Progenitor cell of endocrine pancreas (in vitro differentiated cells): ENCODE measurements around the gene AKAP1. TPM values are rescaled to one million over a fixed set of nuclear protein-coding genes. Genes with fewer than 3 reads are reported as not detected.

Experiments used
- DNase-seq: peaks from one replicate; pipeline ENCODE4 v3.0.0; 2021; ENCODE audit warnings: low spot score; ENCODE audit not compliant: unreplicated experiment
- H3K27ac Mint-ChIP-seq: 2 replicates; pipeline ENCODE4 v1.8.0; 2021; ENCODE audit warnings: mild to moderate bottlenecking, moderate library complexity, mixed read lengths
- H3K27me3 Mint-ChIP-seq: 2 replicates; pipeline ENCODE4 v1.8.0; 2021; ENCODE audit warnings: mixed read lengths
- H3K36me3 Mint-ChIP-seq: 2 replicates; pipeline ENCODE4 v1.8.0; 2022; ENCODE audit warnings: mixed read lengths; ENCODE audit not compliant: insufficient read depth
- H3K4me1 Mint-ChIP-seq: 2 replicates; pipeline ENCODE4 v1.8.0; 2021; ENCODE audit warnings: low read depth, mixed read lengths
- H3K4me3 Mint-ChIP-seq: 2 replicates; pipeline ENCODE4 v1.8.0; 2021; ENCODE audit warnings: low read depth, mild to moderate bottlenecking, moderate library complexity, mixed read lengths
- H3K9me3 Mint-ChIP-seq: 2 replicates; pipeline ENCODE4 v1.8.0; 2021; ENCODE audit warnings: low read depth, mixed read lengths
- CTCF ChIP-seq: fragments of 200-600 bp; sonication (generic); IDR thresholded peaks from one replicate; pipeline ENCODE4 v1.5.0; 2021; ENCODE audit warnings: antibody characterized with exemption, mild to moderate bottlenecking; ENCODE audit not compliant: unreplicated experiment
- total RNA-seq: library from RNA; stranded (reverse); gene quantifications from 2 replicates; pipeline ENCODE4 v1.2.1, GENCODE V29; 2021

The AKAP1 gene
- total RNA-seq, 1 donor from 2014 or later: 63.3 TPM

- no peak overlapping the region for H3K27ac Mint-ChIP-seq
- no peaks in the 10 kb centered on the region for H3K36me3 Mint-ChIP-seq
- DNase-seq: no peak
- no peaks in the 10 kb centered on the region for H3K9me3 Mint-ChIP-seq
- H3K4me1 Mint-ChIP-seq: peaks cover 22% of the 10 kb centered on the region
- no peak for TF ChIP-seq CTCF
- no peak overlapping the region for H3K4me3 Mint-ChIP-seq
- no peaks in the 10 kb centered on the region for H3K27me3 Mint-ChIP-seq
Observed at GRCh38 chr17:57068222-57068658, 16.8 kb upstream of the AKAP1 start.

- Mint-ChIP-seq H3K4me3 (no peak overlapping the region), H3K4me1 (peaks cover 27% of the 10 kb centered on the region), H3K9me3 (no peaks in the 10 kb centered on the region), H3K27ac (no peak overlapping the region), H3K36me3 (no peaks in the 10 kb centered on the region), H3K27me3 (no peaks in the 10 kb centered on the region)
- TF ChIP-seq CTCF: no peak
- no peak for DNase-seq
Observed at GRCh38 chr17:57068707-57069106, 16.3 kb upstream of the AKAP1 start.

GRCh38 chr17:57071991-57072944 is 12.8 kb upstream of the AKAP1 start:
- peaks cover 45% of the 10 kb centered on the region for H3K4me1 Mint-ChIP-seq
- no peak overlapping the region for H3K4me3 Mint-ChIP-seq
- peak overlapping the region; percentile 69 for H3K27ac Mint-ChIP-seq
- no peak for TF ChIP-seq CTCF
- H3K27me3 Mint-ChIP-seq: no peaks in the 10 kb centered on the region
- no peak for DNase-seq
- no peaks in the 10 kb centered on the region for H3K9me3 Mint-ChIP-seq
- H3K36me3 Mint-ChIP-seq: no peaks in the 10 kb centered on the region

GRCh38 chr17:57073626-57074025 is 11.4 kb upstream of the AKAP1 start:
- H3K27me3 Mint-ChIP-seq: no peaks in the 10 kb centered on the region
- TF ChIP-seq CTCF: no peak
- peak overlapping the region; percentile 83 for H3K27ac Mint-ChIP-seq
- H3K4me1 Mint-ChIP-seq: peaks cover 40% of the 10 kb centered on the region
- peak overlapping the region; percentile 11 for H3K4me3 Mint-ChIP-seq
- H3K36me3 Mint-ChIP-seq: no peaks in the 10 kb centered on the region
- H3K9me3 Mint-ChIP-seq: no peaks in the 10 kb centered on the region
- no peak for DNase-seq

- TF ChIP-seq CTCF: no peak
- no peak for DNase-seq
- no peaks in the 10 kb centered on the region for H3K27me3 Mint-ChIP-seq
- no peak overlapping the region for H3K4me3 Mint-ChIP-seq
- no peak overlapping the region for H3K27ac Mint-ChIP-seq
- H3K4me1 Mint-ChIP-seq: peaks cover 30% of the 10 kb centered on the region
- no peaks in the 10 kb centered on the region for H3K9me3 Mint-ChIP-seq
- H3K36me3 Mint-ChIP-seq: no peaks in the 10 kb centered on the region
Observed at GRCh38 chr17:57075193-57075592, 9.9 kb upstream of the AKAP1 start.
